HT1080 (cell line): ENCODE measurements around the gene C1QTNF7. TPM values are rescaled to one million over a fixed set of nuclear protein-coding genes. Genes with fewer than 3 reads are reported as not detected.

ENCODE experiments used
- small RNA-seq: library from RNA; depleted of rRNA; stranded (forward); fragments of <200 nt; gene quantifications from one replicate; pipeline ENCODE3, GENCODE V24; 2014
- total RNA-seq: library from RNA; depleted of rRNA; stranded (reverse); fragments of >200 nt; shearing (Covaris generic); gene quantifications from 2 replicates; pipeline ENCODE4 v1.2.3, GENCODE V29; 2014; rRNA removed

Gene C1QTNF7
- total RNA-seq, 1 experiment from 2014 or later, result not detected

Small RNA genes lying within 50 kb of the gene (small RNA-seq; reads per million reads assigned to genes)
- gene AC007016.1, result not detected

Other genes starting within 250 kb of the C1QTNF7 start
- 15.3 and 22.0 TPM in 2 replicates for gene CC2D2A, start 41.8 kb downstream of the C1QTNF7 start, total RNA-seq
- gene FBXL5, start 227.3 kb downstream of the C1QTNF7 start, total RNA-seq, result 83.0 and 95.5 TPM in 2 replicates